ENCODE data around the gene GSTA2.

GRCh38 chr6:52745764-52746201 is 17.5 kb downstream of the GSTA2 start:
- no peak for TF ChIP-seq POLR2AphosphoS5 (IDR thresholded peaks at IDR 0.05)
- no peak for TF ChIP-seq CTCF (IDR thresholded peaks at IDR 0.05)
- TF ChIP-seq POLR2A (IDR thresholded peaks at IDR 0.05) = no peak

Data from breast epithelium (tissue), 3 donors.